GM19193 (cell line): ENCODE measurements around the gene STPG4.

Experiments used
- POLR2A ChIP-seq: IDR thresholded peaks from 4 replicates; pipeline ENCODE4 v1.6.1; 2011; ENCODE audit not compliant: insufficient read depth, insufficient read length; ENCODE audit errors: extremely low read depth

The STPG4 gene

GRCh38 chr2:47155091-47155876, at the start of gene STPG4:
Gene STPG4, minus strand, starts transcription at chr2:47155308. Its CDS starts 57 bp downstream, at chr2:47155251.
- no peak for TF ChIP-seq POLR2A

- TF ChIP-seq POLR2A: no peak
Observed at GRCh38 chr2:47204691-47205090, 49.6 kb upstream of the STPG4 start.

- no peak for TF ChIP-seq POLR2A
Observed at GRCh38 chr2:47203995-47204394, 48.9 kb upstream of the STPG4 start.

GRCh38 chr2:47201224-47201623, 46.1 kb upstream of the STPG4 start:
- TF ChIP-seq POLR2A: no peak

GRCh38 chr2:47198985-47199451, 43.9 kb upstream of the STPG4 start:
- TF ChIP-seq POLR2A: no peak

- TF ChIP-seq POLR2A: no peak
Observed at GRCh38 chr2:47196499-47196898, 41.4 kb upstream of the STPG4 start.

GRCh38 chr2:47196046-47196445, 40.9 kb upstream of the STPG4 start:
- no peak for TF ChIP-seq POLR2A

- TF ChIP-seq POLR2A: no peak
Observed at GRCh38 chr2:47195148-47195547, 40.0 kb upstream of the STPG4 start.

- TF ChIP-seq POLR2A: no peak
Observed at GRCh38 chr2:47194410-47194809, 39.3 kb upstream of the STPG4 start.

GRCh38 chr2:47193607-47194006, 38.5 kb upstream of the STPG4 start:
- TF ChIP-seq POLR2A: no peak

- no peak for TF ChIP-seq POLR2A
Observed at GRCh38 chr2:47190188-47190881, 35.2 kb upstream of the STPG4 start.

- no peak for TF ChIP-seq POLR2A
Observed at GRCh38 chr2:47189635-47190034, 34.5 kb upstream of the STPG4 start.

- no peak for TF ChIP-seq POLR2A
Observed at GRCh38 chr2:47187069-47187468, 32.0 kb upstream of the STPG4 start.

- no peak for TF ChIP-seq POLR2A
Observed at GRCh38 chr2:47186351-47186750, 31.2 kb upstream of the STPG4 start.

GRCh38 chr2:47181176-47181575, 26.1 kb upstream of the STPG4 start:
- TF ChIP-seq POLR2A: no peak

- TF ChIP-seq POLR2A: no peak
Observed at GRCh38 chr2:47180531-47180930, 25.4 kb upstream of the STPG4 start.
